ENCODE results near the gene PRPF6.

Gene PRPF6

GRCh38 chr20:64077541-64077875 lies 96.6 kb downstream of the PRPF6 start:
- no peak for DNase-seq (ENCODE audit: low spot score)

GRCh38 chr20:64077876-64078551 lies 97.1 kb downstream of the PRPF6 start:
- peak; percentile 58 for DNase-seq (ENCODE audit: low spot score)

- DNase-seq (ENCODE audit: low spot score): no peak
Measured at GRCh38 chr20:64078934-64079272, 98.0 kb downstream of the PRPF6 start.

GRCh38 chr20:64079273-64080012 lies 98.5 kb downstream of the PRPF6 start, which contains the start of gene RGS19:
TSS of gene RGS19 (minus strand) at chr20:64079518. CDS start at chr20:64076886, 2,632 bp downstream.
- peak; percentile 69 for DNase-seq (ENCODE audit: low spot score)

GRCh38 chr20:64080013-64080812 lies 99.3 kb downstream of the PRPF6 start, which contains the start of gene OPRL1:
TSS of gene OPRL1 (plus strand) at chr20:64080082. CDS start at chr20:64092721, 12,639 bp downstream.
- no peak for DNase-seq (ENCODE audit: low spot score)

GRCh38 chr20:64080813-64081623 lies 100.1 kb downstream of the PRPF6 start:
- no peak for DNase-seq (ENCODE audit: low spot score)

- DNase-seq (ENCODE audit: low spot score): no peak
Measured at GRCh38 chr20:64081624-64081964, 100.7 kb downstream of the PRPF6 start.

GRCh38 chr20:64082126-64082731 lies 101.3 kb downstream of the PRPF6 start:
- DNase-seq (ENCODE audit: low spot score): no peak

Measured in CD4-positive, alpha-beta T cell treated with Interleukin-2 at 100 ng/mL for 4 hours (primary cell).